OCI-LY7 (cell line): ENCODE measurements around the gene C6orf118.

Source experiments
- EZH2phosphoT487 ChIP-seq: fragments of 200-600 bp; sonication (generic); IDR thresholded peaks from 2 replicates; pipeline ENCODE4 v1.6.1; 2018; ENCODE audit warnings: low read depth, borderline replicate concordance, mild to moderate bottlenecking, mixed run types, antibody characterized with exemption, low read length, moderate library complexity, mixed read lengths
- TF ChIP-seq, protein P1 (sequence below): fragments of 200-600 bp; sonication (generic); conservative IDR thresholded peaks from 2 replicates; pipeline ENCODE4 v1.5.1; 2014; ENCODE audit warnings: mild to moderate bottlenecking, antibody characterized with exemption, low read length, moderate library complexity, mixed read lengths

DNA sequence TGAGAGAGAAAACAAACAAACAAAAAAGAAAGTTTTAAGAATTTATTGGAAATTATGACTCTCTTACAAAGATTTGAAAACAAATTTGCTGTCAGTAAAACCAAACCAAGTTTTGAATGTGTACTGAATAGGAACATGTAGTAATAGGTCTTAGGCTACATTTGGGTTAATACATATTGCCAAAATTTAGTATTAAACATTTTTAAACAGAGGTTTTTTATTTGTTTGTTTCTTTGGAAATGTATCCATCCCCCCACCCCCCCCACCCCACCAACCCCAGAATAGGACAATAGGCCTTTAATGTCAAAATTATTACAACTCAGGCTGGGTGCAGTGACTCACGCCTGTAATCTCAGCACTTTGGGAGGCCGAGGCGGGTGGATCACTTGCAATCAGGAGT is 2.5 kb downstream of the C6orf118 start:
- TF ChIP-seq, protein P1, sequence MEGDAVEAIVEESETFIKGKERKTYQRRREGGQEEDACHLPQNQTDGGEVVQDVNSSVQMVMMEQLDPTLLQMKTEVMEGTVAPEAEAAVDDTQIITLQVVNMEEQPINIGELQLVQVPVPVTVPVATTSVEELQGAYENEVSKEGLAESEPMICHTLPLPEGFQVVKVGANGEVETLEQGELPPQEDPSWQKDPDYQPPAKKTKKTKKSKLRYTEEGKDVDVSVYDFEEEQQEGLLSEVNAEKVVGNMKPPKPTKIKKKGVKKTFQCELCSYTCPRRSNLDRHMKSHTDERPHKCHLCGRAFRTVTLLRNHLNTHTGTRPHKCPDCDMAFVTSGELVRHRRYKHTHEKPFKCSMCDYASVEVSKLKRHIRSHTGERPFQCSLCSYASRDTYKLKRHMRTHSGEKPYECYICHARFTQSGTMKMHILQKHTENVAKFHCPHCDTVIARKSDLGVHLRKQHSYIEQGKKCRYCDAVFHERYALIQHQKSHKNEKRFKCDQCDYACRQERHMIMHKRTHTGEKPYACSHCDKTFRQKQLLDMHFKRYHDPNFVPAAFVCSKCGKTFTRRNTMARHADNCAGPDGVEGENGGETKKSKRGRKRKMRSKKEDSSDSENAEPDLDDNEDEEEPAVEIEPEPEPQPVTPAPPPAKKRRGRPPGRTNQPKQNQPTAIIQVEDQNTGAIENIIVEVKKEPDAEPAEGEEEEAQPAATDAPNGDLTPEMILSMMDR: no peak
- TF ChIP-seq EZH2phosphoT487: no peak
